Brain microvascular endothelial cell (primary cell): ENCODE data around the gene IQSEC3.

Experiments
- DNase-seq: peaks from one replicate; pipeline ENCODE4 v3.0.0-alpha.2; 2020
- H3K27ac ChIP-seq: fragments of 250-450 bp; sonication (Bioruptor Pico); 2 replicates; pipeline ENCODE4 v1.5.1; 2020; ENCODE audit warnings: mild to moderate bottlenecking, moderate library complexity
- H3K27me3 ChIP-seq: fragments of 250-450 bp; sonication (Bioruptor Pico); replicated peaks from 2 replicates; pipeline ENCODE4 v1.5.1; 2020; ENCODE audit warnings: mild to moderate bottlenecking
- H3K36me3 ChIP-seq: fragments of 250-450 bp; sonication (Bioruptor Pico); replicated peaks from 2 replicates; pipeline ENCODE4 v1.5.1; 2020; ENCODE audit warnings: mild to moderate bottlenecking
- H3K4me3 ChIP-seq: 2 replicates; pipeline ENCODE4 v1.5.1; 2011; ENCODE audit warnings: low read depth, mild to moderate bottlenecking, control low read depth, low read length, moderate library complexity
- CTCF ChIP-seq: IDR thresholded peaks from 2 replicates; pipeline ENCODE4 v1.5.1; 2011; ENCODE audit warnings: low read depth, mild to moderate bottlenecking, moderate library complexity, low read length, control low read depth, inconsistent platforms; ENCODE audit errors: missing control alignments
- in situ Hi-C: cut with HindIII; loops from 2 replicates; pipeline ENCODE4 v1.10.0; 2017; ENCODE audit warnings: low sequenced_read_pairs, low pct_ligation_motif_present

IQSEC3 gene

GRCh38 chr12:152440-152839, 85.9 kb downstream of the IQSEC3 start:
- TF ChIP-seq CTCF = no peak
- H3K27me3 ChIP-seq = peaks cover 8% of the 10 kb centered on the region
- in situ Hi-C loops = no loop called here
- DNase-seq = no peak
- no peaks in the 10 kb centered on the region for H3K36me3 ChIP-seq
- H3K27ac ChIP-seq = no peak overlapping the region
- no peak overlapping the region for H3K4me3 ChIP-seq

- peak; percentile 95 for TF ChIP-seq CTCF
- in situ Hi-C loops = no loop called here
- no peaks in the 10 kb centered on the region for H3K36me3 ChIP-seq
- DNase-seq = peak; percentile 40
- peaks cover 8% of the 10 kb centered on the region for H3K27me3 ChIP-seq
- H3K27ac ChIP-seq = no peak overlapping the region
- H3K4me3 ChIP-seq = no peak overlapping the region
Measured at GRCh38 chr12:153080-153746, 86.6 kb downstream of the IQSEC3 start.

- H3K36me3 ChIP-seq = no peaks in the 10 kb centered on the region
- H3K27me3 ChIP-seq = peaks cover 8% of the 10 kb centered on the region
- no peak for DNase-seq
- in situ Hi-C loops = no loop called here
- TF ChIP-seq CTCF = no peak
- no peak overlapping the region for H3K4me3 ChIP-seq
- no peak overlapping the region for H3K27ac ChIP-seq
Measured at GRCh38 chr12:154058-154457, 87.5 kb downstream of the IQSEC3 start.

GRCh38 chr12:155006-155405, 88.4 kb downstream of the IQSEC3 start:
- in situ Hi-C loops = no loop called here
- Histone ChIP-seq H3K4me3 (no peak overlapping the region), H3K27ac (no peak overlapping the region), H3K36me3 (no peaks in the 10 kb centered on the region), H3K27me3 (peaks cover 3% of the 10 kb centered on the region)
- no peak for DNase-seq
- no peak for TF ChIP-seq CTCF

- no peak overlapping the region for H3K27ac ChIP-seq
- H3K4me3 ChIP-seq = no peak overlapping the region
- in situ Hi-C loops = no loop called here
- TF ChIP-seq CTCF = no peak
- no peak for DNase-seq
- H3K27me3 ChIP-seq = no peaks in the 10 kb centered on the region
- no peaks in the 10 kb centered on the region for H3K36me3 ChIP-seq
Measured at GRCh38 chr12:155646-156045, 89.1 kb downstream of the IQSEC3 start.

GRCh38 chr12:156945-157344, 90.4 kb downstream of the IQSEC3 start:
- in situ Hi-C loops = no loop called here
- no peak for DNase-seq
- H3K27me3 ChIP-seq = no peaks in the 10 kb centered on the region
- no peak for TF ChIP-seq CTCF
- no peak overlapping the region for H3K27ac ChIP-seq
- H3K4me3 ChIP-seq = no peak overlapping the region
- no peaks in the 10 kb centered on the region for H3K36me3 ChIP-seq
